Spleen (tissue), 11 donors: ENCODE results near the gene DENND10. TPM values are rescaled to one million over a fixed set of nuclear protein-coding genes. Genes with fewer than 3 reads are reported as not detected.

Source experiments
- DNase-seq: peaks from one replicate; pipeline ENCODE4 v3.0.0-alpha.2; 2020
- H3K27ac ChIP-seq, 8 donors: fragments of 200-600 bp; sonication (generic) in 7 of 8; 1 replicate in 4 of 8; 2 replicates in 4 of 8; pipeline versions ENCODE4 v1.5.0 to v1.8.0; 2016 to 2021; ENCODE audit warnings: inconsistent platforms in 4 of 8, mild to moderate bottlenecking in 4 of 8, moderate library complexity in 1 of 8
- H3K27me3 ChIP-seq, 7 donors: fragments of 200-600 bp; sonication (generic) in 6 of 7; replicated peaks in 1 of 7; 1 replicate in 4 of 7; 2 replicates in 3 of 7; pipeline versions ENCODE4 v1.5.0 to v1.8.0; 2016 to 2021; ENCODE audit warnings: inconsistent platforms in 3 of 7, mild to moderate bottlenecking in 1 of 7
- H3K36me3 ChIP-seq, 6 donors: fragments of 200-600 bp; sonication (generic) in 5 of 6; 1 replicate in 4 of 6; 2 replicates in 2 of 6; pipeline versions ENCODE4 v1.5.0 to v1.8.0; 2016 to 2021; ENCODE audit warnings: inconsistent platforms in 2 of 6
- H3K4me1 ChIP-seq, 6 donors: fragments of 200-600 bp; sonication (generic) in 5 of 6; 1 replicate in 3 of 6; 2 replicates in 3 of 6; pipeline versions ENCODE4 v1.5.0 to v1.8.0; 2016 to 2021; ENCODE audit warnings: inconsistent platforms in 3 of 6
- H3K4me3 ChIP-seq, 8 donors: fragments of 200-600 bp; sonication (generic) in 7 of 8; 1 replicate in 4 of 8; 2 replicates in 4 of 8; pipeline versions ENCODE4 v1.5.0 to v1.8.0; 2016 to 2021; ENCODE audit warnings: inconsistent platforms in 4 of 8, mild to moderate bottlenecking in 4 of 8, moderate library complexity in 2 of 8
- H3K9me3 ChIP-seq, 8 donors: fragments of 200-600 bp; sonication (generic) in 7 of 8; 1 replicate in 4 of 8; 2 replicates in 4 of 8; pipeline versions ENCODE4 v1.5.0 to v1.8.0; 2016 to 2021; ENCODE audit warnings: inconsistent platforms in 4 of 8
- POLR2A ChIP-seq, 3 donors: fragments of 450-650 bp; IDR thresholded peaks; one replicate each; pipeline ENCODE4 v1.5.1; 2017; ENCODE audit warnings: antibody characterized with exemption in 3 of 3, mild to moderate bottlenecking in 1 of 3
- POLR2AphosphoS5 ChIP-seq, 3 donors: sonication (generic); formaldehyde crosslinking; IDR thresholded peaks; one replicate each; pipeline ENCODE4 v1.5.1; 2017; ENCODE audit warnings: antibody characterized with exemption in 3 of 3
- WGBS, 5 donors: extraction: QIAGEN DNeasy Blood & Tissue Kit in 3 of 5; methylation state at CpG; one replicate each; pipeline versions ENCODE4 v1.1.5 to v1.1.7; 2013 to 2018; 5-methylcytosine and 5-hydroxymethylcytosine counted together
- intact Hi-C: fragments of 100-400 bp; cut with DNase I; formaldehyde crosslinking; loops from one replicate; pipeline ENCODE4 v1.15.0; 2023; ENCODE audit warnings: low total_unique reads
- polyA plus RNA-seq, 3 donors: library from polyadenylated mRNA; stranded (reverse); fragments of 200-250 nt; gene quantifications; one replicate each; pipeline ENCODE4 v1.2.1, GENCODE V29; 2013
- total RNA-seq, 7 donors: library from RNA; depleted of rRNA in 3 of 7; stranded (reverse); fragments of >200 nt in 3 of 7; fragmentation: NEBNext Ultra II Directional in 4 of 7; extraction: Animal tissue kit (Norgen Biotek cat#: 25700) in 4 of 7; gene quantifications; one replicate each; pipeline versions ENCODE4 v1.1.0 to v1.2.1, GENCODE V29; 2016 to 2021
- TF ChIP-seq, protein P1 (sequence below), 11 experiments: fragments of 200-600 bp in 7 of 11; fragments of 450-650 bp in 4 of 11; sonication (generic) in 4 of 11; IDR thresholded peaks in 8 of 11; conservative IDR thresholded peaks in 3 of 11; 1 replicate in 7 of 11; 2 replicates in 4 of 11; pipeline versions ENCODE4 v1.4.0 to v1.8.0; 2016 to 2021; ENCODE audit warnings: antibody characterized with exemption in 11 of 11, inconsistent platforms in 4 of 11, mild to moderate bottlenecking in 1 of 11
- donor health status: healthy with polysubstance abuse.
- donor health status: DM: no; HTN: no; CAD: no; lungs with moderate emphysema.
- donor health status: DM: no; HTN: no; CAD: no.
- donor health status: Bipolar disorder and iron deficiency.
- donor health status: healthy.
- donor health status: DM: no; HTN: no; CAD: no.
- donor health status: DM: yes; HTN: yes; CAD: no.

Gene DENND10
- total and polyA plus RNA-seq, 10 donors = 11.3 to 57.0 (median 35.5) TPM

GRCh38 chr10:119098576-119098975 is 5.3 kb upstream of the DENND10 start:
- Histone ChIP-seq H3K4me1 (peaks cover 0 to 15% (median 2%) of the 10 kb centered on the region in 6 donors), H3K9me3 (no peaks in the 10 kb centered on the region), H3K36me3 (no peaks in the 10 kb centered on the region), H3K27me3 (no peaks in the 10 kb centered on the region), H3K27ac (no peak overlapping the region), H3K4me3 (no peak overlapping the region)
- WGBS, 5 donors = 92 to 97% (median 93%) methylated on average over 3 of the region's 3 CpGs
- TF ChIP-seq, protein P1, sequence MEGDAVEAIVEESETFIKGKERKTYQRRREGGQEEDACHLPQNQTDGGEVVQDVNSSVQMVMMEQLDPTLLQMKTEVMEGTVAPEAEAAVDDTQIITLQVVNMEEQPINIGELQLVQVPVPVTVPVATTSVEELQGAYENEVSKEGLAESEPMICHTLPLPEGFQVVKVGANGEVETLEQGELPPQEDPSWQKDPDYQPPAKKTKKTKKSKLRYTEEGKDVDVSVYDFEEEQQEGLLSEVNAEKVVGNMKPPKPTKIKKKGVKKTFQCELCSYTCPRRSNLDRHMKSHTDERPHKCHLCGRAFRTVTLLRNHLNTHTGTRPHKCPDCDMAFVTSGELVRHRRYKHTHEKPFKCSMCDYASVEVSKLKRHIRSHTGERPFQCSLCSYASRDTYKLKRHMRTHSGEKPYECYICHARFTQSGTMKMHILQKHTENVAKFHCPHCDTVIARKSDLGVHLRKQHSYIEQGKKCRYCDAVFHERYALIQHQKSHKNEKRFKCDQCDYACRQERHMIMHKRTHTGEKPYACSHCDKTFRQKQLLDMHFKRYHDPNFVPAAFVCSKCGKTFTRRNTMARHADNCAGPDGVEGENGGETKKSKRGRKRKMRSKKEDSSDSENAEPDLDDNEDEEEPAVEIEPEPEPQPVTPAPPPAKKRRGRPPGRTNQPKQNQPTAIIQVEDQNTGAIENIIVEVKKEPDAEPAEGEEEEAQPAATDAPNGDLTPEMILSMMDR (IDR thresholded peaks at IDR 0.05 in 8 of 11, conservative IDR thresholded peaks at IDR 0.05 in 3 of 11) = no peak
- TF ChIP-seq POLR2AphosphoS5 (IDR thresholded peaks at IDR 0.05) = no peak
- TF ChIP-seq POLR2A (IDR thresholded peaks at IDR 0.05) = no peak
- intact Hi-C loops = no loop called here
- DNase-seq = peak; percentile 7

GRCh38 chr10:119100434-119101238 is 3.3 kb upstream of the DENND10 start:
- H3K9me3 ChIP-seq = no peaks in the 10 kb centered on the region
- WGBS, 5 donors = 63 to 82% (median 72%) methylated on average over 3 of the region's 3 CpGs
- H3K4me1 ChIP-seq = peaks cover 5 to 27% (median 14%) of the 10 kb centered on the region in 6 donors
- H3K27me3 ChIP-seq = no peaks in the 10 kb centered on the region
- peak; percentile 27 for DNase-seq
- H3K4me3 ChIP-seq = no peak overlapping the region
- peak overlapping the region in 6 of 8 donors; percentile 13 to 62 (median 50) for H3K27ac ChIP-seq
- no peaks in the 10 kb centered on the region for H3K36me3 ChIP-seq
- TF ChIP-seq POLR2AphosphoS5 (IDR thresholded peaks at IDR 0.05) = peak in 1 of 3 donors; percentile 35
- TF ChIP-seq, protein P1 (IDR thresholded peaks at IDR 0.05 in 8 of 11, conservative IDR thresholded peaks at IDR 0.05 in 3 of 11) = no peak
- intact Hi-C loops = no loop called here

GRCh38 chr10:119101366-119102098 is 2.4 kb upstream of the DENND10 start:
- H3K36me3 ChIP-seq = no peaks in the 10 kb centered on the region
- H3K4me1 ChIP-seq = peaks cover 5 to 36% (median 17%) of the 10 kb centered on the region in 6 donors
- peak; percentile 6 for DNase-seq
- WGBS, 5 donors = 76 to 91% (median 81%) methylated on average over 10 of the region's 10 CpGs
- no peak for TF ChIP-seq POLR2A (IDR thresholded peaks at IDR 0.05)
- no peak for TF ChIP-seq POLR2AphosphoS5 (IDR thresholded peaks at IDR 0.05)
- TF ChIP-seq, protein P1 (IDR thresholded peaks at IDR 0.05 in 8 of 11, conservative IDR thresholded peaks at IDR 0.05 in 3 of 11) = no peak
- no peaks in the 10 kb centered on the region for H3K27me3 ChIP-seq
- H3K4me3 ChIP-seq = no peak overlapping the region
- intact Hi-C loops = no loop called here
- peak overlapping the region in 2 of 8 donors; percentile 60 to 62 for H3K27ac ChIP-seq
- H3K9me3 ChIP-seq = no peaks in the 10 kb centered on the region
